Suprapubic skin (tissue), 3 donors: Measurements from ENCODE around the gene RNF130.

ENCODE experiments used
- POLR2A ChIP-seq, 2 donors: fragments of 450-650 bp; IDR thresholded peaks; one replicate each; pipeline ENCODE4 v1.6.1; 2017; ENCODE audit warnings: antibody characterized with exemption in 2 of 2, mild to moderate bottlenecking in 2 of 2, moderate library complexity in 2 of 2
- TF ChIP-seq, protein P1 (sequence below), 2 donors: fragments of 200-600 bp in 1 of 2; fragments of 450-650 bp in 1 of 2; sonication (generic) in 1 of 2; IDR thresholded peaks; one replicate each; pipeline ENCODE4 v1.5.1; 2016 to 2019; ENCODE audit warnings: antibody characterized with exemption in 2 of 2, mild to moderate bottlenecking in 1 of 2, moderate library complexity in 1 of 2

DNA sequence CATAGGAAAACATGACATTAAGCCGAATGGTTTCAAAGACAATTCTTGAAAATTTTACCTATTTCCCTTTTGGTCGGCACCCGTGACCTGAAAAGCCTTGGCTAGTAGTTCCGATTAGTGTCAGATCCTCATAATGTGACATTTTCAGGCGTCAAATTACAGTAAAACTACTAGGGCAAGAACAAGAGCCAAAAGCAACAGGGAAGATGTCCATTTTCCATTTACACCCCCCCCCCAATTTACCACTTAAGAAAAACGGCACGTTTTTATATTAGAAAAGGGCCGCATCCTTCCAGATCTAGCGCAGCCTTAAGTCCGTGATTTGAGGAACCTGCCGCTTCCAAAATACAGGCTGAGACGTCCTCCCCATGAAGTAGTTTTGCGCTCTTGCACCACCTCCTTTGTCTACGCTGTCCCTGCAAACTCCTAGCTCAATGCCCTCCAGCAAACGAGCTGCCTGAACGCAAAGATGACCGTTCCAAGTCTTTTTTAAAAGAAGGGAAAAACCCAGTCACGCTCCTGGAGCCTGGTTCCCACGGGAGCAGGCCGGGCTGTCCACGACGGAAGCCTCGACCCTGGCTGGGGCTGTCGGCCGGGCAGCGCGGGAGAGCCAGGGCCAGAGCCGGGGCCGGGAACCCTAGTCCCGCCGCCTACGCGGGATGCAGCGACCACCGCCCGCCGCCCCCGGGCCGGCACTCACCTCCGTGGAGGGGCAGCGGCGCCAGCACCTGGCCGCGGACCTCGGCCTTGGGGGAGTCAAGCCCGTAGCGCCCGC, 616 bp downstream of the RNF130 start:
- TF ChIP-seq POLR2A (IDR thresholded peaks at IDR 0.05): no peak
- TF ChIP-seq, protein P1, sequence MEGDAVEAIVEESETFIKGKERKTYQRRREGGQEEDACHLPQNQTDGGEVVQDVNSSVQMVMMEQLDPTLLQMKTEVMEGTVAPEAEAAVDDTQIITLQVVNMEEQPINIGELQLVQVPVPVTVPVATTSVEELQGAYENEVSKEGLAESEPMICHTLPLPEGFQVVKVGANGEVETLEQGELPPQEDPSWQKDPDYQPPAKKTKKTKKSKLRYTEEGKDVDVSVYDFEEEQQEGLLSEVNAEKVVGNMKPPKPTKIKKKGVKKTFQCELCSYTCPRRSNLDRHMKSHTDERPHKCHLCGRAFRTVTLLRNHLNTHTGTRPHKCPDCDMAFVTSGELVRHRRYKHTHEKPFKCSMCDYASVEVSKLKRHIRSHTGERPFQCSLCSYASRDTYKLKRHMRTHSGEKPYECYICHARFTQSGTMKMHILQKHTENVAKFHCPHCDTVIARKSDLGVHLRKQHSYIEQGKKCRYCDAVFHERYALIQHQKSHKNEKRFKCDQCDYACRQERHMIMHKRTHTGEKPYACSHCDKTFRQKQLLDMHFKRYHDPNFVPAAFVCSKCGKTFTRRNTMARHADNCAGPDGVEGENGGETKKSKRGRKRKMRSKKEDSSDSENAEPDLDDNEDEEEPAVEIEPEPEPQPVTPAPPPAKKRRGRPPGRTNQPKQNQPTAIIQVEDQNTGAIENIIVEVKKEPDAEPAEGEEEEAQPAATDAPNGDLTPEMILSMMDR (IDR thresholded peaks at IDR 0.05): no peak
